GM23338 (cell line): ENCODE results near the gene CDHR2.

Experiments used
- CREB1 ChIP-seq: fragments of 250-450 bp; sonication (Bioruptor Pico); IDR thresholded peaks from 2 replicates; pipeline ENCODE4 v1.5.0; 2020; ENCODE audit warnings: low read depth, mild to moderate bottlenecking, moderate library complexity
- EZH2 ChIP-seq: fragments of 200-600 bp; sonication (generic); IDR thresholded peaks from one replicate; pipeline ENCODE4 v1.8.0; 2017; ENCODE audit warnings: antibody characterized with exemption, mild to moderate bottlenecking, low read depth; ENCODE audit not compliant: unreplicated experiment
- EZH2phosphoT487 ChIP-seq: fragments of 200-600 bp; sonication (generic); IDR thresholded peaks from one replicate; pipeline ENCODE4 v1.8.1; 2018; ENCODE audit warnings: antibody characterized with exemption; ENCODE audit not compliant: unreplicated experiment
- JUNB ChIP-seq: IDR thresholded peaks from one replicate; pipeline ENCODE4 v1.6.1; 2016; ENCODE audit warnings: antibody characterized with exemption; ENCODE audit not compliant: unreplicated experiment
- POLR2AphosphoS5 ChIP-seq: IDR thresholded peaks from 2 replicates; pipeline ENCODE4 v1.6.1; 2016; ENCODE audit warnings: antibody characterized with exemption, low read depth
- TF ChIP-seq, protein P1 (sequence below): IDR thresholded peaks from one replicate; pipeline ENCODE4 v1.6.1; 2018; ENCODE audit warnings: antibody characterized with exemption; ENCODE audit not compliant: unreplicated experiment
- TF ChIP-seq, protein P2 (sequence below), 2 experiments: fragments of 200-600 bp in 1 of 2; sonication (generic) in 1 of 2; conservative IDR thresholded peaks; 2 replicates each; pipeline versions ENCODE4 v1.5.1 to v1.6.1; 2016 to 2017; ENCODE audit warnings: antibody characterized with exemption in 2 of 2, low read depth in 2 of 2, mild to moderate bottlenecking in 2 of 2, moderate library complexity in 1 of 2

GRCh38 chr5:176517053-176517661 is 32.0 kb upstream of the CDHR2 start:
- TF ChIP-seq, protein P1, sequence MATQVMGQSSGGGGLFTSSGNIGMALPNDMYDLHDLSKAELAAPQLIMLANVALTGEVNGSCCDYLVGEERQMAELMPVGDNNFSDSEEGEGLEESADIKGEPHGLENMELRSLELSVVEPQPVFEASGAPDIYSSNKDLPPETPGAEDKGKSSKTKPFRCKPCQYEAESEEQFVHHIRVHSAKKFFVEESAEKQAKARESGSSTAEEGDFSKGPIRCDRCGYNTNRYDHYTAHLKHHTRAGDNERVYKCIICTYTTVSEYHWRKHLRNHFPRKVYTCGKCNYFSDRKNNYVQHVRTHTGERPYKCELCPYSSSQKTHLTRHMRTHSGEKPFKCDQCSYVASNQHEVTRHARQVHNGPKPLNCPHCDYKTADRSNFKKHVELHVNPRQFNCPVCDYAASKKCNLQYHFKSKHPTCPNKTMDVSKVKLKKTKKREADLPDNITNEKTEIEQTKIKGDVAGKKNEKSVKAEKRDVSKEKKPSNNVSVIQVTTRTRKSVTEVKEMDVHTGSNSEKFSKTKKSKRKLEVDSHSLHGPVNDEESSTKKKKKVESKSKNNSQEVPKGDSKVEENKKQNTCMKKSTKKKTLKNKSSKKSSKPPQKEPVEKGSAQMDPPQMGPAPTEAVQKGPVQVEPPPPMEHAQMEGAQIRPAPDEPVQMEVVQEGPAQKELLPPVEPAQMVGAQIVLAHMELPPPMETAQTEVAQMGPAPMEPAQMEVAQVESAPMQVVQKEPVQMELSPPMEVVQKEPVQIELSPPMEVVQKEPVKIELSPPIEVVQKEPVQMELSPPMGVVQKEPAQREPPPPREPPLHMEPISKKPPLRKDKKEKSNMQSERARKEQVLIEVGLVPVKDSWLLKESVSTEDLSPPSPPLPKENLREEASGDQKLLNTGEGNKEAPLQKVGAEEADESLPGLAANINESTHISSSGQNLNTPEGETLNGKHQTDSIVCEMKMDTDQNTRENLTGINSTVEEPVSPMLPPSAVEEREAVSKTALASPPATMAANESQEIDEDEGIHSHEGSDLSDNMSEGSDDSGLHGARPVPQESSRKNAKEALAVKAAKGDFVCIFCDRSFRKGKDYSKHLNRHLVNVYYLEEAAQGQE: no peak
- TF ChIP-seq POLR2AphosphoS5 (no peak), EZH2 (no peak), CREB1 (CRISPR knock-in tag) (no peak), JUNB (no peak), EZH2phosphoT487 (no peak)
- TF ChIP-seq, protein P2, sequence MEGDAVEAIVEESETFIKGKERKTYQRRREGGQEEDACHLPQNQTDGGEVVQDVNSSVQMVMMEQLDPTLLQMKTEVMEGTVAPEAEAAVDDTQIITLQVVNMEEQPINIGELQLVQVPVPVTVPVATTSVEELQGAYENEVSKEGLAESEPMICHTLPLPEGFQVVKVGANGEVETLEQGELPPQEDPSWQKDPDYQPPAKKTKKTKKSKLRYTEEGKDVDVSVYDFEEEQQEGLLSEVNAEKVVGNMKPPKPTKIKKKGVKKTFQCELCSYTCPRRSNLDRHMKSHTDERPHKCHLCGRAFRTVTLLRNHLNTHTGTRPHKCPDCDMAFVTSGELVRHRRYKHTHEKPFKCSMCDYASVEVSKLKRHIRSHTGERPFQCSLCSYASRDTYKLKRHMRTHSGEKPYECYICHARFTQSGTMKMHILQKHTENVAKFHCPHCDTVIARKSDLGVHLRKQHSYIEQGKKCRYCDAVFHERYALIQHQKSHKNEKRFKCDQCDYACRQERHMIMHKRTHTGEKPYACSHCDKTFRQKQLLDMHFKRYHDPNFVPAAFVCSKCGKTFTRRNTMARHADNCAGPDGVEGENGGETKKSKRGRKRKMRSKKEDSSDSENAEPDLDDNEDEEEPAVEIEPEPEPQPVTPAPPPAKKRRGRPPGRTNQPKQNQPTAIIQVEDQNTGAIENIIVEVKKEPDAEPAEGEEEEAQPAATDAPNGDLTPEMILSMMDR (conservative IDR thresholded peaks at IDR 0.05; ENCODE audit: low read depth in 2 of 2): no peak
